OCI-M1 (cell line): ENCODE results near the gene SLC12A5.

Source experiments
- DNase-seq: peaks from one replicate; lab custom pipeline; 2025; lab: John Stamatoyannopoulos, UW

SLC12A5 gene

DNA sequence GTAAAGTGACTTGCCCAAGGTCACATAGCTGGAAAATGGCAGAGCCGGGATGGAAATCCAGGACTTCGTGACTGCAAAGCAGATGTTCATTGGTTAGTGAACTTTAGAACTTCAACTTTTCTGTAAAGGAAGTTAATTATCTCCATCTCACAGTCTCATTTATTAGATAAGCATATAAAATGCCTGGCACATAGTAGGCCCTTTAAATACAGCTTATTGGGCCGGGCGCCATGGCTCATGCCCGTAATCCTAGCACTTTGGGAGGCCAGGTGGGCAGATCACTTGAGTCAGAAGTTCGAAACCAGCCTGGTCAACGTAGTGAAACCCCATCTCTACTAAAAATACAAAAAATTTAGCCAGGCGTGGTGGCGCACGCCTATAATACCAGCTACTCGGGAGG is 22.1 kb upstream of the SLC12A5 start:
- DNase-seq: no peak

DNA sequence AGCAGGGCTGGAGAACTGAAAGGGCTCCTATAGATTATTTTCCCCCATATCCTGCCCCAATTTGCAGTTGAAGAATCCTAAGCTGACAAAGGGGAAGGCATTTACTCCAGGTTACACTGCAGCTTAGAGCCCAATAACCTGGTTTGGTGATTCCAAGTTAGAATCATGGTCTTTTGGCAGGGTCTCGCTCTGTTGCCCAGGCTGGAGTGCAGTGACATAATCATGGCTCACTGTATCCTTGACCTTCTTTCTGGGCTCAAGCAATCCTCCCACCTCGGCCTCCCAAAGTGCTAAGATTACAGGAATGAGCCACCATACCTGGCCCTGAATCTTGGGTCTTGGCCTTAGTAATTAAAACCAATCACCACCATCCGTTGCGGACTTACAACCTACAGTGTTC is 21.3 kb upstream of the SLC12A5 start:
- no peak for DNase-seq

DNA sequence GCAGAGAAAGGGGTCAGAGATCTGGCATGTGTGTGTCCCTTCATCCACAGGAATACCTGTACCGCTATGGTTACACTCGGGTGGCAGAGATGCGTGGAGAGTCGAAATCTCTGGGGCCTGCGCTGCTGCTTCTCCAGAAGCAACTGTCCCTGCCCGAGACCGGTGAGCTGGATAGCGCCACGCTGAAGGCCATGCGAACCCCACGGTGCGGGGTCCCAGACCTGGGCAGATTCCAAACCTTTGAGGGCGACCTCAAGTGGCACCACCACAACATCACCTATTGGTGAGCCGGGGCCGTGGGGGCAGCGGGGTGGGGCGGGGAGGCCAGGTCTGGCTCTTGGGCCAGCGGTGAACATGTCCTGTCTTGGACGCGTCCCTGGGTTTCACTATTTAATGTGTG is 19.2 kb upstream of the SLC12A5 start:
- DNase-seq: no peak

DNA sequence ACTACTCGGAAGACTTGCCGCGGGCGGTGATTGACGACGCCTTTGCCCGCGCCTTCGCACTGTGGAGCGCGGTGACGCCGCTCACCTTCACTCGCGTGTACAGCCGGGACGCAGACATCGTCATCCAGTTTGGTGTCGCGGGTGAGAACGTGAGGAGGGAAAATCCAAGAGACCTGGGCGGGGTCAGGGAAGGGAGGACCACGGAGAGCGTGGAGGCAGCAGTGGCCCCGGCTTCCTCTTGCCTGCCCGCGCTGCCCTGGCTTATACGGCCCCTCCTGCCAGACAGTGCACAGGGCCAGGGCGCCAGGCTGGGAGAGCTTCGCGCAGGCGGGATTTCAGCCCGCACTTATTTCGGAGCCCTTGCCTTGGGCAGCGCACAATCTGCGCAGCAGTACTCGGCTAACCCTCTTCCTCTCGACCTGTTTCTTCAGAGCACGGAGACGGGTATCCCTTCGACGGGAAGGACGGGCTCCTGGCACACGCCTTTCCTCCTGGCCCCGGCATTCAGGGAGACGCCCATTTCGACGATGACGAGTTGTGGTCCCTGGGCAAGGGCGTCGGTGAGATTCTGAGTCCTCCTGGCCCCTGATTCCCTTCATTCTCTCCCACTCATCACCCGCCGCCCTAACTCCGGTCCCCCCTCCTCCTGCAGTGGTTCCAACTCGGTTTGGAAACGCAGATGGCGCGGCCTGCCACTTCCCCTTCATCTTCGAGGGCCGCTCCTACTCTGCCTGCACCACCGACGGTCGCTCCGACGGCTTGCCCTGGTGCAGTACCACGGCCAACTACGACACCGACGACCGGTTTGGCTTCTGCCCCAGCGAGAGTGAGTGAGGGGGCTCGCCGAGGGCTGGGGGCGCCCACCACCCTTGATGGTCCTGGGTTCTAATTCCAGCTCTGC is 18.3 kb upstream of the SLC12A5 start:
- no peak for DNase-seq

DNA sequence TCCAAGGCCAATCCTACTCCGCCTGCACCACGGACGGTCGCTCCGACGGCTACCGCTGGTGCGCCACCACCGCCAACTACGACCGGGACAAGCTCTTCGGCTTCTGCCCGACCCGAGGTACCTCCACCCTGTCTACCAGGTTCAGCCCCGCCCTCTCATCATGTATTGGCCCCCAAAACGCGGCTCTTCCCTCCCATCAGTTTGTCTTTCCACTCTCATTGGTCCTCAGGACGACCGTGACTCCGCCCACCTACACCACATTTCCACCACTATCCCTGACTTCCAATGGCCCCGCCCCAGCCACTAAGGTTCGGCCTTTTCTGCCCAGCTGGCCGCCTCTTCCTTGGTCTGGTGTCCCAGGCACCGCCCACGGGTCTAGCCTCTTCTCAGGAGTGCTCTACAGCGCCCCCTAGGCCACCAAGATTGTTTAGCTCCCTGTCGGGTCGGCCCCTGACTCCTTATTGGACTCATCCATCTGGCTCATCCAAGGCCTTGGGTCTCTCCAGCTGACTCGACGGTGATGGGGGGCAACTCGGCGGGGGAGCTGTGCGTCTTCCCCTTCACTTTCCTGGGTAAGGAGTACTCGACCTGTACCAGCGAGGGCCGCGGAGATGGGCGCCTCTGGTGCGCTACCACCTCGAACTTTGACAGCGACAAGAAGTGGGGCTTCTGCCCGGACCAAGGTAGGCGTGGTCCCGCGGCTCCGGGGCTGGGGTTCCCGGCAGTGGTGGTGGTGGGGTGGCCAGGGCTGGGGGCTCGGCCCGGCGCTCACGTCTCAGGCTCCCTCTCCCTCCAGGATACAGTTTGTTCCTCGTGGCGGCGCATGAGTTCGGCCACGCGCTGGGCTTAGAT is 17.2 kb upstream of the SLC12A5 start:
- DNase-seq: peak; percentile 76

DNA sequence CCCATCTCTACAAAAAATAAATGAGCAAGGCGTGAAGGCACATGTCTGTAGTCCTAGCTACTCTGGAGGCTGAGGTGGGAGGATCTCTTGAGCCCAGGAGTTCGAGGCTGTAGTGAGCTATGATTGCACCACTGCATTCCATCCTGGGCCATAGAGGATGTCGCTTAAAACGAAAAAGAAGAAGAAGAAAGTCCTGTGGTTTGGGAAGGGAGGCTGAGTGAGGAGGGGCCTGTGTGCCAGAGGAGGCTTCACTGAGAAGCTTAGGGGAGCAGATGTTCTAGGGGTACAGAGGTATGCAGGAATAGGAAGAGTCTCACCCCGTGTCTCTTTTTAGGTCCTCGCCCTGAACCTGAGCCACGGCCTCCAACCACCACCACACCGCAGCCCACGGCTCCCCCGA is 16.1 kb upstream of the SLC12A5 start:
- no peak for DNase-seq

DNA sequence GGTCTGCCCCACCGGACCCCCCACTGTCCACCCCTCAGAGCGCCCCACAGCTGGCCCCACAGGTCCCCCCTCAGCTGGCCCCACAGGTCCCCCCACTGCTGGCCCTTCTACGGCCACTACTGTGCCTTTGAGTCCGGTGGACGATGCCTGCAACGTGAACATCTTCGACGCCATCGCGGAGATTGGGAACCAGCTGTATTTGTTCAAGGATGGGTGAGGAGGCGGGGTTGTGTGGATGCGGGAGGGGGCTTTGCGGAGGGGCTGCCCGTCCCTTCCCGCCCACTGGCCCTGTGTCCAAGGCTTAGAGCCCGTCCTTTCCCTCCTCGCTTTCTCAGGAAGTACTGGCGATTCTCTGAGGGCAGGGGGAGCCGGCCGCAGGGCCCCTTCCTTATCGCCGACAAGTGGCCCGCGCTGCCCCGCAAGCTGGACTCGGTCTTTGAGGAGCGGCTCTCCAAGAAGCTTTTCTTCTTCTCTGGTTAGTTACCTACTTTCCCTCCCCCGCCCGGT is 15.6 kb upstream of the SLC12A5 start:
- no peak for DNase-seq

DNA sequence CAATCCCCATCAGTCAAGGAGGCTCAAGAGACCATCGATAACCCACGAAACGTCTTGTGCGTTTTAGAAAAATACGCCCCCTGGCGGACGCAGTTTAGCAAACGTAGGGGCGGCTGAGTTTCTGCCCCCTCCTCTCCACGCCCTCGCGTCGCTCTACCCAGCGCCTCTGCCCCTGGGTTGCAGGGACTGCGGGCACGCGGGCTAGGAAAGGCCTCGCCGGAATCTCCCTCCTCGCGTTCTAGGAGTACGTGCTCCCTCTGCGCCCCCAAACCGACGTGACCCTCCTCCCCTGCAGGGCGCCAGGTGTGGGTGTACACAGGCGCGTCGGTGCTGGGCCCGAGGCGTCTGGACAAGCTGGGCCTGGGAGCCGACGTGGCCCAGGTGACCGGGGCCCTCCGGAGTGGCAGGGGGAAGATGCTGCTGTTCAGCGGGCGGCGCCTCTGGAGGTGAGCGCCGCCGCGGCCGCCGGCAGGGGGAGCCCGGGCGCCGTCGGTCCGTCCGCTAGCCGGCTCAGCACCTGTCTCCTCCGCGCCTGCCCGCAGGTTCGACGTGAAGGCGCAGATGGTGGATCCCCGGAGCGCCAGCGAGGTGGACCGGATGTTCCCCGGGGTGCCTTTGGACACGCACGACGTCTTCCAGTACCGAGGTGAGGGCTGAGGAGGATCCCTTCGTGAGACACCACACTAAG is 15.0 kb upstream of the SLC12A5 start:
- DNase-seq: peak; percentile 77

DNA sequence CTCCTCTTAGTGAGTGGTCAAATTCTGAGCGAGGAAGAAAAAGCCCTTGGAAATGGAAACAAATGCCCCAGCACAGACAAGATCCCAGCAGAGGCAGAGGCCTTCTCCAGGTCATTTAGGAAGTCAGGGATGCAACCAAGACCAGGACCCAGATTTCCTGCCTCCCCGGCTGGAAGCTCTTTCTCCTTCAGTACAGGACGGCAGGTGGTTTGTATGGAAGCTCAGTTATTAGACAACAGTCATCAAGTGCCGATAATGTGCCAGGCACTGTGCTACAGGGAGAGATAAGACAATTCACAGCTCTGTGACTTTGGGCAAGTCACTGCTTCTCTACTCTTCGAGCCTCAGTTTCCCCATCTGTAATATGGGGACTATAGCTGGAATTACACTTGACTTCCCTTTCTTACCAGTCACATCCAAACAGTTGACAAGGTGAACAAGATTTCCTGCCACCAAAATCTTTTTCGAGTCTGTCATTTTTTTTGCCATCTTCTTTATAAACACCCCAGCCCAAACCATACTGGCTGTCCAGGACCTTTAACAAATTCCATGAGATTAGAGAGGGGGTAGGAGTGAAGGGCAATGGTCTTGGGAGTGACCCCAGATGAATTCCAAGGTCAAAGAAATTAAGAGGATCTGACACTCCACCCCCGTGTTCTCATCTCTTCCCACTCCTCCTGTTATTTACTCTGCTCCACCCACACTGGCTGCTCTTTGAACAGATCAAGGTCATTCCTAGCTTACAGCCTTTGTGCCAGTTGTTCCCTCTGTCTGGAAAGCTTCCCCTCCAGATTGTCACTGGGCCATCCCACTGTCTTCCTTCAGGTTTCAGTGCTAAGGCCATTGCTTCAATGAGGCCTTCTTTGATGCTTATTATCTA is 14.3 kb upstream of the SLC12A5 start:
- no peak for DNase-seq

DNA sequence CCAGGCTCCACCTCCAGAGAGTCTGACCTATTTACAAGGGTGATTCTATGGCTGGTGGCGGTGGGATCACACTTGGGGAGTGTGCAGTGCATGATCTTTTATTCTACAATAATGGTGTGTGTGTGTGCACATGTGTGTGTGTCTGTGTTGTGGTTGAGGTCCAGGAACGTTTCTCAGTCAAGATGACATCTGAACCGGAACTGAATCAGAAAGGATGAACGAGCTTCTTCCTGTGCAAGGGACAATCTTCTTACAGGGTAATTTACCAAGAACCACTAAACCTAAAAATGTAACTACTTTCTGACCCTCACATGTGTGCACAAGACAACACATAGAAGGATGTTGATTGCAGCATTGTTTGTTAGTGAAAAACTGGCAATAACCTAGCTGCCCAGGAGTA is 11.7 kb upstream of the SLC12A5 start:
- DNase-seq: no peak

DNA sequence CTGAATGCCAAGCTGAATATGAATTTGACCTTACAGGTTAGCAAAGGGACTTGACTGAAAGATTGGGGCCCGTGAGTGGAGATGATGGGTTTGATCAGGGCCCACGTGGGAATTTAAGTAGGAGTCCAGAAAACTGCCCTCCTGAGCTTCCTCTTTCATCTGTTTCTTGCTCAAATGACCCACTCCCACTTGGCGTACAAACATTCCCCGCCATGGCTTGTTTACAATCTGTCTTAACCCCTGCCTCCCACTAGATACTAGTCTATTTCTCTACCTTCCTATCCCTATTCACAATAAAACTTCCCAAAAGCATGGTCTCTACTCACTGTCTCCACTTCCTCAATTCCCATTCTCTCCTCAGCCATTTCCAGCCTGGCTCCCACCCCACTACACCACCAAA is 10.9 kb upstream of the SLC12A5 start:
- DNase-seq: no peak

DNA sequence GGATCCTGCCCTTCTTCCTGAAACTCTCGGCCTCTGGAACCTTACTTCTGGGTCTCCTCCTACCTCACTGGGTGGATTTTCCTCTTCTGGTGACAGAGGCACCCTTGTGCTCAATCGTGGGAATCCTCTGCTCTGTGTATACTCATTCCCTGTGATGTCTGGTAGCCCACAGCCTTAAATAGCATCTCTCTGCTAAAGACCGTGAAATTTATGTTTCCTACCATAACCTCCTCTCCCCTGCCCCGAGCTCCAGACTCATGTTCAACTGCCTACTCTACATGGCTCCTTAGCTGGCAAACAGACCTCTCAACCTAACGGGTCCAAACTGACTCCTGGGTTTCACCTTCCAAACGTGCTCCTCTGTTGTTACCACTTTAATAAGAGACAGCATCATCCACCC is 10.4 kb upstream of the SLC12A5 start:
- no peak for DNase-seq

DNA sequence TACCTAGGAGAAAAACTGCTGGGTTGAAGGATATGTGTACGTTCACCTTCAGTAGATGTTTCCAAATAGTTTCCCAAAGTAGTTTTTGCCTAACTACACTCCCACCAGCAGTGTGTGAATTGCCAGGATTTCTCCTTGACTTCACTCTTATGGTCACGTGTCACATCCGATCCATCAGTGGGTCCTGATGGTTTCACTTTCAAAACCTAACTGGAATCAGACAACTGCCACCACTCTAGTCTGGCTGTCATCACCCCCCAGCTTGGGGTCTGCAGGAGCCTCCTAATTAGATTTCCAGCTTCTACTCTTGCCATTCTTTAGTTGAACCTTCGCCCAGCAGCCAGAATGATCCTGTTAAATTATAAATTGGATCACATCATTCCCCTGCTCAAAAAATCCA is 8.5 kb upstream of the SLC12A5 start:
- peak; percentile 78 for DNase-seq

DNA sequence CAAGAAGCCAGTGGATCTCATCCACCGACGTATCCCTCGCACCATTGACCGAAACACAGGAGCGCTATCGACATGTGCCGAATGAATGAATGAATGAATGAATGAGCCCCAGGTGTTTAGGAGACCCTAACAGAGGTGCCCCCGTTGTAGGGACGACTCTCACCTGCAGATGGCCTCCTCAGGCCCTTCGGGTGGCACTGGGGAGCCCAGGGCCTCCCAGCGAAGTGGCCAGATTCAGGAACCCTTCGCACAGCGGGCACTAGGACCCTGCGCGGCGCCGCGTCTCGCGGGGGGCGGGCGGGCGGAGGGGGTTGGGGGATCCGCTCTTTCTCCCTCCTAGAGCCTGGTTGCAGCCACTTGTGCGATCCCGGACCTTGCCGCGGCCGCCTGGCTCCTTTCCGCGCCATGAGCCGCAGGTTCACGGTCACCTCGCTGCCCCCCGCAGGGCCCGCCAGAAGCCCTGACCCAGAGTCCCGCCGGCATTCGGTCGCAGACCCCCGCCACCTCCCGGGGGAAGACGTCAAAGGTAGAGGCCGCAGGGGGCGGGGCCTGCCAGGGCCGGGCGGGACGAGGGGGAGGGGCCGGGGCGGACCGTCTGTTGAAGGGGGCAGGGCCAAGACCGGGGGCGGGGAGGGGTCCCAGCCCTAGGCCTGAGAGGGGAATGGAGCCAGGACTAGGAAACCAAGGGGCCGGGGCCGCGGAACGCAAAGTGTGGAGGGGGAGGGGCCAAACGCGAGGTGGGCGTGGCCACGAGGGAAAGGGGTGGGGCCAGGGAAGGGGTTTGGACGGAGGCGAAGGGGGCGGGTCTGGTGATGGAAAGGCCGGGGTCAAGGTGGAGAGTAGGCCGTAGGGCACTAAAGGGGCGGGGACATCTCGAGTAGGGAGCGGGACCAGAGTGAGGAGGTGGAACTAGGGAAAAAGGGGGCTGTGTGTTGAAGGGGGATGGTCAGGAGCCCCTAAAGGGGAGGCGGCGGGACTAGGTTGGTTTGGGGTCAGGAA is 7.4 kb upstream of the SLC12A5 start:
- DNase-seq: peak; percentile 89

DNA sequence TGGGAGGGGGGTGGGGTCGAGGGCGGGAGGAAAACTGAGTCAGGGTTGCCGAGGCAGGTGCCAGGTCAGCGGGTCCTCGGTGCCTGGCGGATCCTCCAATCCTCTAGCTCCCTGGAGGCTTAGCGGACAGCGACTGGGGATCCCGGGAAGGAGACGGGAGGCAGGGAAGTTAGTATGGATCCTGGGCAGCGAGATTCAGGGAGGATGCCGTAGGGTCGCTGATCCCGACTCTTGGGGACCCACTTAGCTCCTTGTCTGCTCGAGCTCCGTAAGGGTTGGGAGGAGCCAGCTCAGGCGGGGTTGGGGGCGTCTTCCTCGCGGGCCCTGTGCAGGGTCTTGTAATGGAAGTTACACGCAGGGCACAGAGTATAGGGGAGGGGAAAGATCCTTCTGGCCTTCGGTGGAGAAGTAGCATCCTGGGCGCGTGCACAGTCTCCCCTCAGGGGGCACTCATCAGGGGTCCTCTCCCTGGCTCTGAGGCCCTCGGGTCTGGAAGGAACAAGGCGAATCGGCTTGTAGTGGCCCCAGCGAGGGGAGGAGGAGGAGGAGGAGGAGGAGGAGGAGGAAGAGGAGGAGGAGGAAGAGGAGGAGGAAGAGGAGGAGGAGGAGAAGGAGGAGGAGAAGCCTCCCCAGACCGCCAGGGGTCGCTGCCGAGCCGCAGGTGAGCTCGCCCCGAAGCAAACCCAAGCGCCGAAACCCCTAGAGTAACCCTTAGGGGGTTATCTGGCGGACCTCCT is 6.4 kb upstream of the SLC12A5 start:
- DNase-seq: peak; percentile 77

DNA sequence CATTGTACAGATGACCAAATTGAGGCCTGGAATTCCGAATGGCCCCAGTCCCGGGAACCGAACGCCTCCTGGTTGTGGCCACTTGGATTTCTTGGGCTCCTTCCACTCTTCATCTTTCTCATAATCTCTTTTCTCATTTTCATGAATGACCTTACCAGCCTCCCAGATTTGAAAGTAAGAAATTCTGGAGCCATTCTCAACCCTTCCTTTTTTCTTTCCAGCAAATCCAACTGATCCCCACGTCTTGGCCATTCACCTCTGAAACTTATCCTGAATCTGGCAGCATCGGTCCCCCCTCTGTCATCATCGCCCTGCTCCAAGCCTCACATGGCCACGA is 5.9 kb upstream of the SLC12A5 start:
- no peak for DNase-seq

DNA sequence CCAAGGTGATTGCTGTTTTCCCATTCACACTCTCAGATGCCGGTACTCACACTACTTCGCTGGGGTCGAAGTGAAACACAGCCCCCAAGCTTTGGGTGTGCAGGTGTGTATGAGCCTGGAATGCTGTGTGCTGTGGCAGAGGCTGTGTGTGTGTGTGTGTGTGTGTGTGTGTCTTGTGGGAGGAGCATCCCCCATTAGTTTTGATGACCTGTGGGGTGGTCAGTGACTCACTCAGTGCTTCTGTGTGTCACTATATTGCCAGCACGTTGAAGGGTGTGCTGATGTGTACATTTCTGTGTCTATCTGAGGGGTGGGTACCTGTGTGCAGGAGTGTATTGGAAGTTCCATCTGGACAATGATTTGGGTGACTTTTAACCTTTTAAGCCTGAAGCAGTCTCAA is 5.0 kb upstream of the SLC12A5 start:
- DNase-seq: no peak

DNA sequence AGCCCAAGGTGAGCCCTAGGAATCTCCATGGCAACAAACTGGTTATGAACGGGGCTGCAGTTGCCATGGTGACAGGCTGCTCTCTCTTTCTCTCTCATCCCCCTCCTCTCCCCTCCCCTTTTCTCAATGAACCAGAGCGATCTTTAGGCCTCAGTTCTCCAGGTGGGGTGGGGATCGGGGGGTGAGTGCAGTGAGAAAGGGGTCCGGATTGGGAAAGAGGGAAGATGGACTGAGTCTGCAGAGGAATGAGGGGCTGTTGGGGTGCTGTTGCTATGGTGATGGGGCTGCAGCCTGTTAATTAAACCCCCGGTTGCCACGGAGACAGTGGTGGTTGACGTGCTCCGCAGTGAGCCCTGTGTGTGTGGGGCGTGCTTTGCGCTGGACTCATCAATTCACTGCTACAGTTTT is 3.6 kb upstream of the SLC12A5 start:
- no peak for DNase-seq

DNA sequence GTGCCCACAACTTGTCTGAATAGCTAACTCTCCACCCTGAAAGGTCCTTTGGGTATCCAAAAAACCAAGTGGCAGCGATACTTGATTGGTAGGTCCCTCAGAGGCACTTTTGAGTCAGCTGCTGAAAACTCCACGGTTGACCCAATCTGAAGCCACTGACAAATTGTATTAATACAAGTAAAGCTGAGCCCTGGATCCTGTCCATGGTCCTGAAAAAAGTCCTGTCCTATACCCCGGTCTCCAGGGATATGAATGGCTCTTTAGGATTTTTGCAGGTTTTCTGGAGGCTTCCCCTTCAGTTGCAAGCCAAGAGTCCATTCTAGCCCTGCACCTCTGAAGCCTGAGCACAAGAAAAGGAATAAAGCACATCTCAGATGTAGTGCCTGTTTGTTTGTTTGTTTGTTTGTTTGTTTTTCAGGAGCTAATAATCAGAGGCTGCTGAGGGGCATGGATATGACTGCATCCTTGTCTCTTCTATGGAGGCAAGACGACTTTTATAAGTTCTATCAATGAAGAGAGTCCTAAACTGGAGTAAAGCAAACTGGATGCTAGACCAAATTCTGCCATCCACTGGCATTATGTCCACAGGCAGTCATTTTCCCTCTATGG is 1.7 kb upstream of the SLC12A5 start:
- DNase-seq: peak; percentile 76
